Liver (tissue), 9 donors: ENCODE measurements around the gene PNRC1. TPM values are rescaled to one million over a fixed set of nuclear protein-coding genes. Genes with fewer than 3 reads are reported as not detected.
A peak's percentile ranks its signal among the peaks of the same experiment; 100 is the strongest.

Experiments
- DNase-seq: peaks from one replicate; pipeline ENCODE4 v3.0.0-alpha.2; 2017; ENCODE audit warnings: low spot score
- H3K27ac ChIP-seq, 2 donors: one replicate each; pipeline ENCODE4 v1.7.0; 2013; ENCODE audit warnings: inconsistent platforms in 2 of 2, low read length in 2 of 2, control low read depth in 1 of 2, low read depth in 1 of 2, mild to moderate bottlenecking in 1 of 2
- H3K27me3 ChIP-seq, 4 donors: one replicate each; pipeline versions ENCODE4 v1.6.1 to v1.7.0; 2013; ENCODE audit warnings: low read length in 3 of 4, inconsistent platforms in 1 of 4, mild to moderate bottlenecking in 1 of 4, moderate library complexity in 1 of 4; ENCODE audit not compliant: control insufficient read depth in 4 of 4, insufficient read depth in 4 of 4
- H3K36me3 ChIP-seq, 4 donors: one replicate each; pipeline versions ENCODE4 v1.6.1 to v1.7.0; 2013; ENCODE audit warnings: low read length in 3 of 4, mild to moderate bottlenecking in 3 of 4, low read depth in 1 of 4, moderate library complexity in 1 of 4; ENCODE audit not compliant: control insufficient read depth in 4 of 4, insufficient read depth in 3 of 4
- H3K4me1 ChIP-seq, 4 donors: one replicate each; pipeline versions ENCODE4 v1.6.1 to v1.7.0; 2013; ENCODE audit warnings: low read length in 3 of 4, mild to moderate bottlenecking in 3 of 4, moderate library complexity in 1 of 4; ENCODE audit not compliant: control insufficient read depth in 4 of 4, insufficient read depth in 4 of 4
- H3K4me3 ChIP-seq, 3 donors: one replicate each; pipeline versions ENCODE4 v1.6.1 to v1.7.0; 2013; ENCODE audit warnings: low read length in 3 of 3, control low read depth in 1 of 3, low read depth in 1 of 3, mild to moderate bottlenecking in 1 of 3
- H3K9ac ChIP-seq, 2 donors: one replicate each; pipeline ENCODE4 v1.7.0; 2013; ENCODE audit warnings: low read length in 2 of 2, mild to moderate bottlenecking in 2 of 2, moderate library complexity in 2 of 2, control low read depth in 1 of 2, low read depth in 1 of 2
- H3K9me3 ChIP-seq, 4 donors: one replicate each; pipeline versions ENCODE4 v1.6.1 to v1.7.0; 2013; ENCODE audit warnings: low read length in 3 of 4; ENCODE audit not compliant: control insufficient read depth in 4 of 4
- EGR1 ChIP-seq, 2 donors: IDR thresholded peaks; 2 replicates each; pipeline ENCODE4 v1.6.1; 2016 to 2018; ENCODE audit warnings: antibody characterized with exemption in 2 of 2, low read depth in 2 of 2
- FOXA1 ChIP-seq: IDR thresholded peaks from 2 replicates; pipeline ENCODE4 v1.6.1; 2016; ENCODE audit warnings: antibody characterized with exemption
- FOXA2 ChIP-seq: IDR thresholded peaks from 2 replicates; pipeline ENCODE4 v1.6.1; 2016; ENCODE audit warnings: antibody characterized with exemption
- GABPA ChIP-seq, 2 donors: IDR thresholded peaks in 1 of 2; conservative IDR thresholded peaks in 1 of 2; 2 replicates each; pipeline ENCODE4 v1.6.1; 2016; ENCODE audit warnings: antibody characterized with exemption in 2 of 2, mild to moderate bottlenecking in 1 of 2, moderate library complexity in 1 of 2
- HNF4A ChIP-seq, 2 donors: conservative IDR thresholded peaks; 2 replicates each; pipeline ENCODE4 v1.6.1; 2016; ENCODE audit warnings: antibody characterized with exemption in 2 of 2, mild to moderate bottlenecking in 2 of 2
- HNF4G ChIP-seq: IDR thresholded peaks from 2 replicates; pipeline ENCODE4 v1.6.1; 2016; ENCODE audit warnings: antibody characterized with exemption
- JUND ChIP-seq, 2 donors: IDR thresholded peaks; 2 replicates each; pipeline ENCODE4 v1.6.1; 2016; ENCODE audit warnings: antibody characterized with exemption in 2 of 2
- NR2F2 ChIP-seq: IDR thresholded peaks from 2 replicates; pipeline ENCODE4 v1.6.1; 2016; ENCODE audit warnings: antibody characterized with exemption
- RAD21 ChIP-seq, 2 donors: IDR thresholded peaks; 2 replicates each; pipeline ENCODE4 v1.6.1; 2016; ENCODE audit warnings: antibody characterized with exemption in 2 of 2, mild to moderate bottlenecking in 2 of 2
- RXRA ChIP-seq, 2 donors: IDR thresholded peaks; 2 replicates each; pipeline ENCODE4 v1.6.1; 2017 to 2018; ENCODE audit warnings: antibody characterized with exemption in 2 of 2, mild to moderate bottlenecking in 1 of 2
- SP1 ChIP-seq: IDR thresholded peaks from 2 replicates; pipeline ENCODE4 v1.6.1; 2018; ENCODE audit warnings: antibody characterized with exemption, mild to moderate bottlenecking
- TAF1 ChIP-seq: conservative IDR thresholded peaks from 2 replicates; pipeline ENCODE4 v1.6.1; 2016; ENCODE audit warnings: antibody characterized with exemption, mild to moderate bottlenecking
- YY1 ChIP-seq: IDR thresholded peaks from 2 replicates; pipeline ENCODE4 v1.6.1; 2016; ENCODE audit warnings: antibody characterized with exemption, mild to moderate bottlenecking
- WGBS: extraction: QIAGEN DNeasy Blood & Tissue Kit; methylation state at CpG from one replicate; pipeline ENCODE4 v1.1.7; 2013; 5-methylcytosine and 5-hydroxymethylcytosine counted together
- polyA plus RNA-seq, 2 donors: library from polyadenylated mRNA; stranded (reverse) in 1 of 2; unstranded in 1 of 2; fragments of 200-250 nt in 1 of 2; fragments of >200 nt in 1 of 2; fragmentation: Nextera tagmentation in 1 of 2; extraction: Ambion mirVana in 1 of 2; gene quantifications; one replicate each; pipeline versions ENCODE4 v1.2.1 to v1.2.3, GENCODE V29; 2013 to 2015
- total RNA-seq, 2 donors: library from RNA; depleted of rRNA; stranded (reverse); fragments of >200 nt; gene quantifications; one replicate each; pipeline ENCODE4 v1.2.3, GENCODE V29; 2014
- TF ChIP-seq, protein P1 (sequence below): fragments of 150-350 bp; IDR thresholded peaks from 2 replicates; pipeline ENCODE4 v1.5.1; 2017; ENCODE audit warnings: improper control_type of control experiment, low read depth, low read length; ENCODE audit not compliant: missing input control
- TF ChIP-seq, protein P2 (sequence below): IDR thresholded peaks from 2 replicates; pipeline ENCODE4 v1.6.1; 2016; ENCODE audit warnings: antibody characterized with exemption
- TF ChIP-seq, protein P3 (sequence below): IDR thresholded peaks from 2 replicates; pipeline ENCODE4 v1.6.1; 2016; ENCODE audit warnings: antibody characterized with exemption
- TF ChIP-seq, protein P4 (sequence below): IDR thresholded peaks from 2 replicates; pipeline ENCODE4 v1.6.1; 2016; ENCODE audit warnings: antibody characterized with exemption
- TF ChIP-seq, protein P5 (sequence below): IDR thresholded peaks from 2 replicates; pipeline ENCODE4 v1.6.1; 2016; ENCODE audit warnings: antibody characterized with exemption, mild to moderate bottlenecking
- donor health status: healthy.
- donor health status: healthy.
- donor health status: healthy.
- donor health status: healthy.
- donor health status: healthy.

PNRC1 gene
- total and polyA plus RNA-seq, 4 donors: 27.4 to 71.4 (median 53.6) TPM

DNA sequence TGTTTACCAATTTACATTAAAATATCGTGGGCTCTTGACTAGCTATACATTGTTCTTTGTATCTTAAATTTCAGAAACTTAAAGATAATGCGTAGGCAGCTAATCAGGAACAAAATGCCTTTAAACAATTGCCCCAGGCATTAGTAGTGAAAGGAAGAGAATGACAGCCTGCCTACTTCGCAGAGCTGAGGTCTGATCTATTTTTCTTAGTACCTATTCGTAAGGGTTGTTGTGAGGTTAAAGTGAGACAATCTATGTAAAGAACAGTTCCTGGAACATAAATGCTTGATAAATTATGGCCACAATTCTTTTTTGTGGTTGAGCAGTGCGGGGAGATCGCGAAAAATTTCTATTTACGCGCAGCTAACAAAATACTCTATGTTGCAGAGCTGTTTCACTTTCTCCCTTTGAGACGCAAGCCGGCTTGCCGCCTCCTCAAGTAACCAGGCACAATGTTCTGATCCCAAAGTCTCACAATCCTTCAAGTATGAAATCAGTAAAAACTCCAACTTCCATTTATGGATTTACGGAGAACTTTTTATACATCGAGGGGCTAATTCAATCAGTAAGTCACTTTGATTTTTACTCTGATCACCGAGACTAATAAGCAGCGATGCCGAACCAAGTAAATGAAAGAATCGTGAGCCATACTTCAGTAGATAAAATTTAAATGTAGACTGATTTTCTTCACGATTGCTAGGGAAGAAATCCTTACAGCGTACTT lies 878 bp upstream of the PNRC1 start:
- Histone ChIP-seq H3K9ac (peak overlapping the region; percentile 97 to 98), H3K4me3 (peak overlapping the region; percentile 74 to 96 (median 85)), H3K27ac (peak overlapping the region; percentile 99 to 100), H3K9me3 (no peaks in the 10 kb centered on the region), H3K4me1 (peaks cover 0 to 14% (median 2%) of the 10 kb centered on the region in 4 donors), H3K36me3 (peaks cover 0 to 13% (median 8%) of the 10 kb centered on the region in 4 donors), H3K27me3 (no peaks in the 10 kb centered on the region)
- under 1% methylated on average over 20 of the region's 20 CpGs for WGBS
- TF ChIP-seq NR2F2: no peak
- TF ChIP-seq FOXA1: no peak
- TF ChIP-seq, protein P1, sequence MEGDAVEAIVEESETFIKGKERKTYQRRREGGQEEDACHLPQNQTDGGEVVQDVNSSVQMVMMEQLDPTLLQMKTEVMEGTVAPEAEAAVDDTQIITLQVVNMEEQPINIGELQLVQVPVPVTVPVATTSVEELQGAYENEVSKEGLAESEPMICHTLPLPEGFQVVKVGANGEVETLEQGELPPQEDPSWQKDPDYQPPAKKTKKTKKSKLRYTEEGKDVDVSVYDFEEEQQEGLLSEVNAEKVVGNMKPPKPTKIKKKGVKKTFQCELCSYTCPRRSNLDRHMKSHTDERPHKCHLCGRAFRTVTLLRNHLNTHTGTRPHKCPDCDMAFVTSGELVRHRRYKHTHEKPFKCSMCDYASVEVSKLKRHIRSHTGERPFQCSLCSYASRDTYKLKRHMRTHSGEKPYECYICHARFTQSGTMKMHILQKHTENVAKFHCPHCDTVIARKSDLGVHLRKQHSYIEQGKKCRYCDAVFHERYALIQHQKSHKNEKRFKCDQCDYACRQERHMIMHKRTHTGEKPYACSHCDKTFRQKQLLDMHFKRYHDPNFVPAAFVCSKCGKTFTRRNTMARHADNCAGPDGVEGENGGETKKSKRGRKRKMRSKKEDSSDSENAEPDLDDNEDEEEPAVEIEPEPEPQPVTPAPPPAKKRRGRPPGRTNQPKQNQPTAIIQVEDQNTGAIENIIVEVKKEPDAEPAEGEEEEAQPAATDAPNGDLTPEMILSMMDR: no peak
- TF ChIP-seq YY1: peak; percentile 55
- TF ChIP-seq HNF4G: no peak
- TF ChIP-seq FOXA2: no peak
- no peak for TF ChIP-seq GABPA (IDR thresholded peaks at IDR 0.05 in 1 of 2, conservative IDR thresholded peaks at IDR 0.05 in 1 of 2)
- TF ChIP-seq JUND (IDR thresholded peaks at IDR 0.05): no peak
- TF ChIP-seq, protein P2, sequence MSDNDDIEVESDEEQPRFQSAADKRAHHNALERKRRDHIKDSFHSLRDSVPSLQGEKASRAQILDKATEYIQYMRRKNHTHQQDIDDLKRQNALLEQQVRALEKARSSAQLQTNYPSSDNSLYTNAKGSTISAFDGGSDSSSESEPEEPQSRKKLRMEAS: peak; percentile 8
- TF ChIP-seq, protein P3, sequence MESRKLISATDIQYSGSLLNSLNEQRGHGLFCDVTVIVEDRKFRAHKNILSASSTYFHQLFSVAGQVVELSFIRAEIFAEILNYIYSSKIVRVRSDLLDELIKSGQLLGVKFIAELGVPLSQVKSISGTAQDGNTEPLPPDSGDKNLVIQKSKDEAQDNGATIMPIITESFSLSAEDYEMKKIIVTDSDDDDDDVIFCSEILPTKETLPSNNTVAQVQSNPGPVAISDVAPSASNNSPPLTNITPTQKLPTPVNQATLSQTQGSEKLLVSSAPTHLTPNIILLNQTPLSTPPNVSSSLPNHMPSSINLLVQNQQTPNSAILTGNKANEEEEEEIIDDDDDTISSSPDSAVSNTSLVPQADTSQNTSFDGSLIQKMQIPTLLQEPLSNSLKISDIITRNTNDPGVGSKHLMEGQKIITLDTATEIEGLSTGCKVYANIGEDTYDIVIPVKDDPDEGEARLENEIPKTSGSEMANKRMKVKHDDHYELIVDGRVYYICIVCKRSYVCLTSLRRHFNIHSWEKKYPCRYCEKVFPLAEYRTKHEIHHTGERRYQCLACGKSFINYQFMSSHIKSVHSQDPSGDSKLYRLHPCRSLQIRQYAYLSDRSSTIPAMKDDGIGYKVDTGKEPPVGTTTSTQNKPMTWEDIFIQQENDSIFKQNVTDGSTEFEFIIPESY: no peak
- TF ChIP-seq EGR1 (IDR thresholded peaks at IDR 0.05; ENCODE audit: low read depth in 2 of 2): no peak
- TF ChIP-seq RXRA (IDR thresholded peaks at IDR 0.05): no peak
- TF ChIP-seq HNF4A (conservative IDR thresholded peaks at IDR 0.05): no peak
- TF ChIP-seq SP1: no peak
- peak; percentile 10 to 13 for TF ChIP-seq RAD21 (IDR thresholded peaks at IDR 0.05)
- peak; percentile 57 for TF ChIP-seq TAF1
- TF ChIP-seq, protein P4, sequence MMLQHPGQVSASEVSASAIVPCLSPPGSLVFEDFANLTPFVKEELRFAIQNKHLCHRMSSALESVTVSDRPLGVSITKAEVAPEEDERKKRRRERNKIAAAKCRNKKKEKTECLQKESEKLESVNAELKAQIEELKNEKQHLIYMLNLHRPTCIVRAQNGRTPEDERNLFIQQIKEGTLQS: no peak
- TF ChIP-seq, protein P5, sequence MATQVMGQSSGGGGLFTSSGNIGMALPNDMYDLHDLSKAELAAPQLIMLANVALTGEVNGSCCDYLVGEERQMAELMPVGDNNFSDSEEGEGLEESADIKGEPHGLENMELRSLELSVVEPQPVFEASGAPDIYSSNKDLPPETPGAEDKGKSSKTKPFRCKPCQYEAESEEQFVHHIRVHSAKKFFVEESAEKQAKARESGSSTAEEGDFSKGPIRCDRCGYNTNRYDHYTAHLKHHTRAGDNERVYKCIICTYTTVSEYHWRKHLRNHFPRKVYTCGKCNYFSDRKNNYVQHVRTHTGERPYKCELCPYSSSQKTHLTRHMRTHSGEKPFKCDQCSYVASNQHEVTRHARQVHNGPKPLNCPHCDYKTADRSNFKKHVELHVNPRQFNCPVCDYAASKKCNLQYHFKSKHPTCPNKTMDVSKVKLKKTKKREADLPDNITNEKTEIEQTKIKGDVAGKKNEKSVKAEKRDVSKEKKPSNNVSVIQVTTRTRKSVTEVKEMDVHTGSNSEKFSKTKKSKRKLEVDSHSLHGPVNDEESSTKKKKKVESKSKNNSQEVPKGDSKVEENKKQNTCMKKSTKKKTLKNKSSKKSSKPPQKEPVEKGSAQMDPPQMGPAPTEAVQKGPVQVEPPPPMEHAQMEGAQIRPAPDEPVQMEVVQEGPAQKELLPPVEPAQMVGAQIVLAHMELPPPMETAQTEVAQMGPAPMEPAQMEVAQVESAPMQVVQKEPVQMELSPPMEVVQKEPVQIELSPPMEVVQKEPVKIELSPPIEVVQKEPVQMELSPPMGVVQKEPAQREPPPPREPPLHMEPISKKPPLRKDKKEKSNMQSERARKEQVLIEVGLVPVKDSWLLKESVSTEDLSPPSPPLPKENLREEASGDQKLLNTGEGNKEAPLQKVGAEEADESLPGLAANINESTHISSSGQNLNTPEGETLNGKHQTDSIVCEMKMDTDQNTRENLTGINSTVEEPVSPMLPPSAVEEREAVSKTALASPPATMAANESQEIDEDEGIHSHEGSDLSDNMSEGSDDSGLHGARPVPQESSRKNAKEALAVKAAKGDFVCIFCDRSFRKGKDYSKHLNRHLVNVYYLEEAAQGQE: peak; percentile 72
- peak; percentile 39 for DNase-seq
